Trophoblast cell (in vitro differentiated cells and primary cell): ENCODE measurements around the gene HTT-AS.
"Not testable (repeated sequence)": the region's sequence is repeated elsewhere in the genome, so short reads cannot be mapped to it uniquely, and the experiment has no call there.

Source experiments
- DNase-seq, 2 donors: peaks; one replicate each; pipeline ENCODE4 v3.0.0-alpha.2; 2016
- H2AFZ ChIP-seq: 2 replicates; pipeline ENCODE4 v1.6.1; 2013; ENCODE audit warnings: low read length, moderate library complexity, mild to moderate bottlenecking; ENCODE audit not compliant: insufficient read depth, poor library complexity
- H2AK5ac ChIP-seq: 2 replicates; pipeline ENCODE4 v1.6.1; 2013; ENCODE audit warnings: mild to moderate bottlenecking, low read length
- H2BK120ac ChIP-seq: 2 replicates; pipeline ENCODE4 v1.6.1; 2013; ENCODE audit warnings: low read length, mild to moderate bottlenecking, moderate library complexity; ENCODE audit not compliant: insufficient read depth, poor library complexity
- H2BK12ac ChIP-seq: 2 replicates; pipeline ENCODE4 v1.6.1; 2013; ENCODE audit warnings: mild to moderate bottlenecking, low read length, moderate library complexity
- H2BK5ac ChIP-seq: 2 replicates; pipeline ENCODE4 v1.6.1; 2013; ENCODE audit warnings: low read length, low read depth, moderate library complexity, mild to moderate bottlenecking; ENCODE audit not compliant: poor library complexity
- H3K14ac ChIP-seq: 2 replicates; pipeline ENCODE4 v1.6.1; 2013; ENCODE audit warnings: mild to moderate bottlenecking, low read length
- H3K18ac ChIP-seq: 2 replicates; pipeline ENCODE4 v1.6.1; 2013; ENCODE audit warnings: mild to moderate bottlenecking, low read length
- H3K23ac ChIP-seq: 2 replicates; pipeline ENCODE4 v1.6.1; 2013; ENCODE audit warnings: low read length
- H3K27ac ChIP-seq: 2 replicates; pipeline ENCODE4 v1.5.1; 2013; ENCODE audit warnings: low read depth, mild to moderate bottlenecking, inconsistent platforms, low read length, moderate library complexity
- H3K27me3 ChIP-seq: 2 replicates; pipeline ENCODE4 v1.6.1; 2013; ENCODE audit warnings: inconsistent platforms, mild to moderate bottlenecking, low read length, moderate library complexity; ENCODE audit not compliant: insufficient read depth
- H3K36me3 ChIP-seq, 2 experiments: 1 replicate in 1 of 2; 2 replicates in 1 of 2; pipeline ENCODE4 v1.6.1; 2013; ENCODE audit warnings: low read length in 2 of 2, mild to moderate bottlenecking in 2 of 2, moderate library complexity in 1 of 2; ENCODE audit not compliant: insufficient read depth in 2 of 2, control insufficient read depth in 1 of 2
- H3K4ac ChIP-seq: 2 replicates; pipeline ENCODE4 v1.6.1; 2013; ENCODE audit warnings: low read depth, mild to moderate bottlenecking, low read length, moderate library complexity
- H3K4me1 ChIP-seq, 2 experiments: 1 replicate in 1 of 2; 2 replicates in 1 of 2; pipeline ENCODE4 v1.6.1; 2013; ENCODE audit warnings: low read length in 2 of 2, mild to moderate bottlenecking in 2 of 2, moderate library complexity in 1 of 2; ENCODE audit not compliant: insufficient read depth in 2 of 2, control insufficient read depth in 1 of 2
- H3K4me2 ChIP-seq: 2 replicates; pipeline ENCODE4 v1.6.1; 2013; ENCODE audit warnings: inconsistent platforms, mild to moderate bottlenecking, low read length, moderate library complexity
- H3K4me3 ChIP-seq: 2 replicates; pipeline ENCODE4 v1.5.1; 2013; ENCODE audit warnings: mild to moderate bottlenecking, low read depth, low read length, inconsistent platforms
- H3K79me1 ChIP-seq: one replicate; pipeline ENCODE4 v1.6.1; 2013; ENCODE audit warnings: low read length
- H3K79me2 ChIP-seq: 2 replicates; pipeline ENCODE4 v1.6.1; 2013; ENCODE audit warnings: low read length, mild to moderate bottlenecking; ENCODE audit not compliant: control insufficient read depth, insufficient read depth, poor library complexity
- H3K9ac ChIP-seq: 2 replicates; pipeline ENCODE4 v1.6.1; 2013; ENCODE audit warnings: mild to moderate bottlenecking, low read length
- H3K9me3 ChIP-seq: 2 replicates; pipeline ENCODE4 v1.6.1; 2013; ENCODE audit warnings: low read depth, mild to moderate bottlenecking, control low read depth, inconsistent platforms, low read length; ENCODE audit not compliant: insufficient read depth
- H4K12ac ChIP-seq: 2 replicates; pipeline ENCODE4 v1.6.1; 2013; ENCODE audit warnings: low read depth, mild to moderate bottlenecking, low read length, moderate library complexity
- H4K8ac ChIP-seq: 2 replicates; pipeline ENCODE4 v1.6.1; 2013; ENCODE audit warnings: low read depth, mild to moderate bottlenecking, low read length, moderate library complexity
- H4K91ac ChIP-seq: one replicate; pipeline ENCODE4 v1.6.1; 2013; ENCODE audit warnings: low read depth, mild to moderate bottlenecking, low read length, moderate library complexity
- WGBS: extraction: QIAGEN DNeasy Blood & Tissue Kit; methylation state at CpG from one replicate; pipeline ENCODE4 v1.1.7; 2013; ENCODE audit warnings: missing lambda C conversion rate; ENCODE audit not compliant: insufficient read length, insufficient coverage; ENCODE audit errors: extremely low coverage; 5-methylcytosine and 5-hydroxymethylcytosine counted together

HTT-AS gene

DNA sequence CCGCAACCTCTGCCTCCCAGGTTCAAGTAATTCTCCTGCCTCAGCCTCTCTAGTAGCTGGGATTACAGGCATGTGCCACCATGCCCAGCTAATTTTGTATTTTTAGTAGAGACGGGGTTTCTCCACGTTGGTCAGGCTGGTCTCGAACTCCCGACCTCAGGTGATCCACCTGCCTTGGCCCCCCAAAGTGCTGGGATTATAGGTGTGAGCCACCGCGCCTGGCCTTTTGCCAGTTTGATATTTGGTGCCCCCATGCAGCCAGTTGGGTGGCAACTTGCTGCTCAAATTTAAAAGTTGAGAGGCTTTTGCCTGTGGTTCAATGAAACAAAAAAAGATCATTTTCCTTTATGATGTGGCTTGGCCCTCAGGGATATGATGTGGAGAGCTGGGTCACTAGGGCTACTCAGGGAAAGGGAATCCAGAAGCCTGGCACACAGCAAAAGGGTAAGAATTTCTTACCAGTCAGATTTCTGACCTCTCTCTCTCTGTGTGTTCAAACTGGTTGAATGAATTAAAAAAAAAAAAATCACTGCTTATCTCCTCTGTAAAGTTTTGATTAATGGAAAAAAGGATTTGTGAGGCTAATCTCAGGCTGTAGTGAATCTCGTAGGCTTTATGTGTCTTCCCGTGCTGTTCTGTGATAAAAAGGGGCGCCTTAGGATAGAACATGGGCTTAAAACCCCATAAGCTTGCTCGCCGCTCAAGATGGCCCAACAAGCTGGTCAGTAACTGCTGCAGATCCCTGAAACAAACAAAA lies 23.0 kb downstream of the HTT-AS start:
- H2BK120ac ChIP-seq, H3K4me3 ChIP-seq, H3K79me2 ChIP-seq, H3K79me1 ChIP-seq, DNase-seq, H3K9ac ChIP-seq, H3K4me1 ChIP-seq, H4K12ac ChIP-seq, H3K9me3 ChIP-seq, H3K4me2 ChIP-seq, H3K18ac ChIP-seq, H2AK5ac ChIP-seq, H2BK5ac ChIP-seq, H3K27me3 ChIP-seq, H3K14ac ChIP-seq, H2AFZ ChIP-seq, H3K36me3 ChIP-seq, H2BK12ac ChIP-seq, H3K23ac ChIP-seq, H3K27ac ChIP-seq, H4K8ac ChIP-seq, H3K4ac ChIP-seq, H4K91ac ChIP-seq: not testable (repeated sequence)
- no CpG with 5 or more reads among the region's 12 CpGs for WGBS

DNA sequence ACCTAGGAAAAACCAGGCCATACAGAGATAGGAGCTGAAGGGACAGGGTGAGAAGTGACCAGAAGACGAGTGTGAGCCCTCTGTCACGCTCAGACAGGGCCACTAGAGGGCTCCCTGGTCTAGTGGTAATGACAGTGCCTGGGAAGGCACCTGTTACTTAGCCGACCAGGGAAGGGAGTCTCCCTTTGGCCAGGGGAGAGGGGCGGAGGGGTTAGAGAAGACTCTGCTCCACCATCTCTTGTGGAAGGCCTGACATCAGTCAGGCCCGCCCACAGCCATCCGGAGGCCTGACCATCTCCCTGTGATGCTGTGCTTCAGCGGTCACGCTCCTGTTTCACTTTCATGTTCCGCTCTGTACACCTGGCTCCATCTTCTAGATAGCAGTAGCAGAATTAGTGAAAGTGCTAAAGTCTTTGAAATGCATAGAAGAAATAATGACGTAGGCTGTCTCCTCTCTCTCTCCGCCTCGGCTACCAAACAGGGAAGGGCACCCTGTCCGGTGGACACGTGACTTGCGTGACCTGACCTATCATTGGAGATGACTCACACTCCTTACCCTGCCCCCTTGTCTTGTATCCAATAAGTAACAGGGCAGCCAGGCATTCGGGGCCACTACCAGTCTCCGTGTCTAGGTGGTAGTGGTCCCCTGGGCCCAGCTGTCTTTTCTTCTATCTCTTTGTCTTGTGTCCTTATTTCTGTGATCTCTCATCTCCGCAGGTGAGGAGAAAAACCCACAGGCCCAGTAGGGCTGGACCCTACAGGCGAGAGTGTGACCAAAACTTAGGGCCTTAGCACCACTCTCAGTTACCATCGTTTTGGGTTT lies 26.7 kb downstream of the HTT-AS start:
- H4K12ac ChIP-seq = no peak overlapping the region
- H3K36me3 ChIP-seq = no peaks in the 10 kb centered on the region
- no peak overlapping the region for H3K18ac ChIP-seq
- no peak overlapping the region for H2BK5ac ChIP-seq
- peak; percentile 84 to 90 for DNase-seq
- H3K4me1 ChIP-seq = peaks cover 5 to 6% of the 10 kb centered on the region in 2 experiments
- WGBS = no CpG with 5 or more reads among the region's 20 CpGs
- H3K4ac ChIP-seq = no peak overlapping the region
- H4K91ac ChIP-seq = no peak overlapping the region
- H3K9me3 ChIP-seq = peaks cover 2% of the 10 kb centered on the region
- H3K27ac ChIP-seq = no peak overlapping the region
- H2AFZ ChIP-seq = no peak overlapping the region
- H2AK5ac ChIP-seq = no peak overlapping the region
- no peak overlapping the region for H3K4me2 ChIP-seq
- no peak overlapping the region for H2BK120ac ChIP-seq
- H4K8ac ChIP-seq = no peak overlapping the region
- H2BK12ac ChIP-seq = no peak overlapping the region
- no peak overlapping the region for H3K14ac ChIP-seq
- no peaks in the 10 kb centered on the region for H3K27me3 ChIP-seq
- H3K9ac ChIP-seq = no peak overlapping the region
- H3K79me2 ChIP-seq = no peaks in the 10 kb centered on the region
- H3K23ac ChIP-seq = no peak overlapping the region
- H3K4me3 ChIP-seq = no peak overlapping the region
- H3K79me1 ChIP-seq = no peaks in the 10 kb centered on the region

DNA sequence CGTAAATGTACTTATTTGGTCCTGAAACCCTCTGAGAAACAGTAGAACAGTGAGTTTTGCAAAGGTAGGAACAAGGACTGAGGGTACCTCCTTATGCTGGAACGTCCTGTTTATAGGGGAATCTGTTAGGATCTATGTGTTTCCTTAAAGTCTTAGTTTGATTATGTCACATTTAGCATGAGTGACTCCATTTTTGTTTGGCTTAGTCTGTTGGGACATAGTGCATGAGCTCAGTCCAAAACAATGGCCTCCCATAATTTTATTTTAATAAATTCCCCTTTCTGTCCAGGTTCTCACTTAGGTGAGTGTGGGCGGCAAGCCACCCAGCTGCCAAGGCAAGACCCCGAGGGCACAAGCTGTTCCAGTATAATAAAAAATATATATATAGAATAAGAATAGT lies 27.7 kb downstream of the HTT-AS start:
- Histone ChIP-seq H3K4ac (no peak overlapping the region), H3K79me2 (no peaks in the 10 kb centered on the region)
- no CpG with 5 or more reads among the region's 4 CpGs for WGBS

DNA sequence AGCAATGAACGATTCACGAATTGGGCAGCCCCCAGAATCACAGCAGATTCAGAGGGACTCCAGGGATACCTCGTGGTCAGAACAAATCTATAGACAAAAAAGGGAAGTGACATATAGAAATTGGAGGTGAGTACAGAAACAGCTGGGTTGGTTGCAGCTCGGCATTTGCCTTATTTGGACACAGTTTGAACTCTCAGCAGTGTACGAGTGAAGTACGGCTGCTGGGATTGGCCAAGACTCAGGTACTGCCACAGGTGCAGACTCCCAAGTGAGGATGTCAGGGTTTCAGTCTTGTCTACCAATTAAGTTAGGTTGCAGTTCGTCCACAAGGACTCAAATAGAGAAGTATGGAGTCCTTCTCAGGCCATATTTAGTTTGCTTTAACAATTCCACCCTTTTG lies 28.2 kb downstream of the HTT-AS start:
- Histone ChIP-seq H2AK5ac (no peak overlapping the region), H3K4me2 (no peak overlapping the region), H3K27me3 (no peaks in the 10 kb centered on the region), H3K9me3 (peaks cover 2% of the 10 kb centered on the region), H3K4ac (no peak overlapping the region), H4K8ac (no peak overlapping the region), H3K4me3 (no peak overlapping the region), H3K23ac (no peak overlapping the region), H3K9ac (no peak overlapping the region), H3K18ac (no peak overlapping the region), H3K4me1 (peaks cover 7 to 8% of the 10 kb centered on the region in 2 experiments), H2AFZ (no peak overlapping the region), H4K91ac (no peak overlapping the region), H4K12ac (no peak overlapping the region), H2BK5ac (no peak overlapping the region), H2BK12ac (no peak overlapping the region), H2BK120ac (no peak overlapping the region), H3K36me3 (no peaks in the 10 kb centered on the region), H3K14ac (no peak overlapping the region), H3K27ac (no peak overlapping the region), H3K79me1 (no peaks in the 10 kb centered on the region), H3K79me2 (no peaks in the 10 kb centered on the region)
- no peak for DNase-seq
- WGBS = no CpG with 5 or more reads among the region's 7 CpGs

More for the DNA sequence above, 27.7 kb downstream of the HTT-AS start:
- Histone ChIP-seq H3K4me2 (no peak overlapping the region), H2BK5ac (no peak overlapping the region), H3K79me1 (no peaks in the 10 kb centered on the region), H3K18ac (no peak overlapping the region), H2BK12ac (no peak overlapping the region), H4K12ac (no peak overlapping the region), H2AFZ (no peak overlapping the region), H3K23ac (no peak overlapping the region), H3K4me3 (no peak overlapping the region), H2AK5ac (no peak overlapping the region), H3K9me3 (peaks cover 2% of the 10 kb centered on the region), H4K91ac (no peak overlapping the region), H3K27me3 (no peaks in the 10 kb centered on the region), H3K27ac (no peak overlapping the region), H3K36me3 (no peaks in the 10 kb centered on the region), H3K9ac (no peak overlapping the region), H3K4me1 (peaks cover 7 to 8% of the 10 kb centered on the region in 2 experiments), H3K14ac (no peak overlapping the region), H4K8ac (no peak overlapping the region), H2BK120ac (no peak overlapping the region)
- DNase-seq = no peak
